GM12865 (cell line): ENCODE data around the gene GAPDH.
"Not testable (repeated sequence)": the region's sequence is repeated elsewhere in the genome, so short reads cannot be mapped to it uniquely, and the experiment has no call there.

Experiments used
- DNase-seq: peaks from one replicate; pipeline ENCODE4 v3.0.0; 2010; ENCODE audit warnings: low read depth
- H3K4me3 ChIP-seq: 2 replicates; pipeline ENCODE4 v1.5.1; 2011; ENCODE audit warnings: mild to moderate bottlenecking, low read depth, low read length, control low read depth
- TF ChIP-seq, protein P1 (sequence below): IDR thresholded peaks from 2 replicates; pipeline ENCODE4 v1.5.1; 2011; ENCODE audit warnings: low read length, control low read depth, low read depth, inconsistent platforms; ENCODE audit not compliant: insufficient read depth; ENCODE audit errors: missing control alignments

GAPDH gene

GRCh38 chr12:6533923-6534694 lies at the start of gene GAPDH:
Gene GAPDH, plus strand, starts transcription at chr12:6534517. Its CDS starts 316 bp downstream, at chr12:6534833.
- peak within 1 kb of the TSS; percentile 92 for H3K4me3 ChIP-seq
- TF ChIP-seq, protein P1, sequence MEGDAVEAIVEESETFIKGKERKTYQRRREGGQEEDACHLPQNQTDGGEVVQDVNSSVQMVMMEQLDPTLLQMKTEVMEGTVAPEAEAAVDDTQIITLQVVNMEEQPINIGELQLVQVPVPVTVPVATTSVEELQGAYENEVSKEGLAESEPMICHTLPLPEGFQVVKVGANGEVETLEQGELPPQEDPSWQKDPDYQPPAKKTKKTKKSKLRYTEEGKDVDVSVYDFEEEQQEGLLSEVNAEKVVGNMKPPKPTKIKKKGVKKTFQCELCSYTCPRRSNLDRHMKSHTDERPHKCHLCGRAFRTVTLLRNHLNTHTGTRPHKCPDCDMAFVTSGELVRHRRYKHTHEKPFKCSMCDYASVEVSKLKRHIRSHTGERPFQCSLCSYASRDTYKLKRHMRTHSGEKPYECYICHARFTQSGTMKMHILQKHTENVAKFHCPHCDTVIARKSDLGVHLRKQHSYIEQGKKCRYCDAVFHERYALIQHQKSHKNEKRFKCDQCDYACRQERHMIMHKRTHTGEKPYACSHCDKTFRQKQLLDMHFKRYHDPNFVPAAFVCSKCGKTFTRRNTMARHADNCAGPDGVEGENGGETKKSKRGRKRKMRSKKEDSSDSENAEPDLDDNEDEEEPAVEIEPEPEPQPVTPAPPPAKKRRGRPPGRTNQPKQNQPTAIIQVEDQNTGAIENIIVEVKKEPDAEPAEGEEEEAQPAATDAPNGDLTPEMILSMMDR, result no peak
- peak; percentile 98 for DNase-seq

DNA sequence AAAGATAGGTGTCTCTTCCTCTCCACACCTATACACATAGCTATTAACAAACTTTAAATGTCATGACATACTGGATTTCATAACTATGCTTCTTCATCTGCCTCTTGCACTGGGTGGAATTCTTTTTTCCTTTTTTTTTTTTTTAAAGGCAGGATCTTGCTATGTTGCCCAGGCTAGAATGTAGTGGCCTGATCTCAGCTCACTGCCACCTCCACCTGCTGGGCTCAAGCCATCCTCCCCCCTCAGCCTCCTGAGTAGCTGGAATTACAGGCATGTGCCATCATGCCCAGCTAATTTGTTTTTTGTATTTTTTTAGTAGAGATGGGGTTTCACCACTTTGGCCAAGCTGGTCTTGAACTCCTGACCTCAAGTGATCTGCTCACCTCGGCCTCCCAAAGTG lies 46.1 kb upstream of the GAPDH start:
- TF ChIP-seq, protein P1, result no peak
- no peak for DNase-seq
- H3K4me3 ChIP-seq, result no peak overlapping the region

DNA sequence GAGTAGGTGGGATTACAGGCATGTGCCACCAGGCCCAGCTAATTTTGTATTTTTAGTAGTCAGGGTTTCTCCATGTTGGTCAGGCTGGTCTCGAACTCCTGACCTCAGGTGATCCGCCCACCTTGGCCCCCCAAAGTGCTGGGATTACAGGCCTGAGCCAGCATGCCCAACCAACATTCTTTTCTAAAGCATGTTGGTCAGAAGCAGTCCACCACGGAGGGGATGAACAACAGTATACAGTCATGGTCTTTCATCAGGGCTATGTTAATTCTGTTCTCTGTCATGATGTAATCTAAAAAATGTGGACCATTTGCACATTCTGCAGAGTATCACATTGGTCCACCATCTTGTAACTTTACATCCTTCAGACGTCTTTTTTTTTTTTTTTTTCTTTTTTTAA lies 44.9 kb upstream of the GAPDH start:
- TF ChIP-seq, protein P1, result no peak
- H3K4me3 ChIP-seq, result no peak overlapping the region
- no peak for DNase-seq

- not testable (repeated sequence) for DNase-seq, H3K4me3 ChIP-seq
Measured at GRCh38 chr12:6490673-6491072, 43.6 kb upstream of the GAPDH start.

- DNase-seq, result peak; percentile 98
- peak within 1 kb of the TSS; percentile 90 for H3K4me3 ChIP-seq
- TF ChIP-seq, protein P1, result no peak
Measured at GRCh38 chr12:6492838-6493496, 41.4 kb upstream of the GAPDH start, which contains the start of gene MRPL51. Gene MRPL51, minus strand, starts transcription at chr12:6493262. Its CDS starts 126 bp downstream, at chr12:6493136.

DNA sequence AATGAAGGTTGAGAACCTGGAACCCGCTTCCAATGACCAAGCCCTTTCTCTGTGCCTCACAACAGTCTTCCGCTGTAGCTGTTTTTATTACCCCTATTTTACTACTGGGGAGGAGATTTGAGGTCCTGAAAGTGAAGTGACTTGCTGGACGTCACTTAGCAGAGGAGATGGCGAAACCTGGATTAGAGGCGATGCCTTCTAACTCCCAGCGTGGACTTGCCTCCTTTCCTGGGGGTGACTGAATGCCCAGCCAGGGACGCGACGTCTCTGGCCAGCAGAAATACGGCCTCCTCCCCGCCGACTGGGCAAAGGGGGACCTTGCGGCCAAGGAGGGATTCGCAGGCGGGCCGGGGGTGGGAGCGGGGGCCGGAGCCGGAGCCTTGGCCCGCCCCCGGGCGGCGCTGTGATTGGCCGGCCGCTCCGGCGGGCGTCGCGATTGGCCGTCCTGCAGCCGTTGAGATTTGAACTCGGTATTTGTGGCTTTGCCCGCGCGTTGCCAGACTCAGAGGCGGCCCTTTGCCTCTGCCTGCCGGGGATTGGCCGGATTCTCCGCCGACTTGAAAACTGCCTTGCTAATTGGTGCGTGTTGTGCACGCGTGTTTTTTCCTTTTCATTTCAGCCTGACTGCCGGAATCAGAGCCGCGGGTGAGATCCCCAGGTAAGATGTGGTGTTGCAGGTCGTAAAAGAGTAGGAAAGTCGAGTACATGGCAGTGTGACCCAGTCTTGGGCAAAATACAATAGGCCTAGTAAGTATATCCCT lies 40.6 kb upstream of the GAPDH start, which contains the start of gene NCAPD2:
Gene NCAPD2 (plus strand): TSS at position 606 of the 761 bp plus-strand sequence. CDS start 997 bp downstream, outside the sequence.
- TF ChIP-seq, protein P1, result no peak
- peak within 1 kb of the TSS; percentile 90 for H3K4me3 ChIP-seq
- peak; percentile 98 for DNase-seq
